SK-N-SH treated with all-trans-retinoic acid at 6 μM for 48 hours (cell line): ENCODE results near the gene SPP2.

Experiments
- ARNTL ChIP-seq: fragments of 450-650 bp; formaldehyde crosslinking; IDR thresholded peaks from 2 replicates; pipeline ENCODE4 v1.5.0; 2020; ENCODE audit warnings: low read depth, mild to moderate bottlenecking, moderate library complexity, borderline replicate concordance
- CSRNP3 ChIP-seq: fragments of 250-450 bp; sonication (Bioruptor Pico); IDR thresholded peaks from 2 replicates; pipeline ENCODE4 v1.5.1; 2021; ENCODE audit warnings: mild to moderate bottlenecking, moderate library complexity
- ESRRG ChIP-seq: fragments of 250-450 bp; sonication (Bioruptor Pico); IDR thresholded peaks from 2 replicates; pipeline ENCODE4 v1.6.1; 2021; ENCODE audit warnings: mild to moderate bottlenecking
- OSR1 ChIP-seq: fragments of 250-450 bp; sonication (Bioruptor Pico); IDR thresholded peaks from 2 replicates; pipeline ENCODE4 v1.8.0; 2022; ENCODE audit warnings: moderate library complexity, mild to moderate bottlenecking, inconsistent platforms
- PATZ1 ChIP-seq: fragments of 250-450 bp; sonication (Bioruptor Pico); IDR thresholded peaks from 2 replicates; pipeline ENCODE4 v1.8.0; 2020; ENCODE audit warnings: mild to moderate bottlenecking, moderate library complexity, borderline replicate concordance
- PPARA ChIP-seq: fragments of 250-450 bp; sonication (Bioruptor Pico); IDR thresholded peaks from 2 replicates; pipeline ENCODE4 v1.5.0; 2020; ENCODE audit warnings: mild to moderate bottlenecking, borderline replicate concordance
- SNAI2 ChIP-seq: fragments of 250-450 bp; sonication (Bioruptor Pico); IDR thresholded peaks from 2 replicates; pipeline ENCODE4 v1.5.0; 2020; ENCODE audit warnings: mild to moderate bottlenecking, moderate library complexity
- ZFP3 ChIP-seq: fragments of 250-450 bp; sonication (Bioruptor Pico); IDR thresholded peaks from 2 replicates; pipeline ENCODE4 v1.5.0; 2020; ENCODE audit warnings: mild to moderate bottlenecking, moderate library complexity
- ZFP30 ChIP-seq: fragments of 450-650 bp; formaldehyde crosslinking; IDR thresholded peaks from 2 replicates; pipeline ENCODE4 v1.5.0; 2022; ENCODE audit warnings: mild to moderate bottlenecking, moderate library complexity
- TF ChIP-seq, protein P1 (sequence below): fragments of 250-450 bp; sonication (Bioruptor Pico); IDR thresholded peaks from 2 replicates; pipeline ENCODE4 v1.5.1; 2020; ENCODE audit warnings: low read depth, mild to moderate bottlenecking, moderate library complexity
- TF ChIP-seq, protein P2 (sequence below): fragments of 250-450 bp; sonication (Bioruptor Pico); IDR thresholded peaks from 2 replicates; pipeline ENCODE4 v1.8.0; 2021; ENCODE audit warnings: low read depth, mild to moderate bottlenecking, moderate library complexity, borderline replicate concordance

DNA sequence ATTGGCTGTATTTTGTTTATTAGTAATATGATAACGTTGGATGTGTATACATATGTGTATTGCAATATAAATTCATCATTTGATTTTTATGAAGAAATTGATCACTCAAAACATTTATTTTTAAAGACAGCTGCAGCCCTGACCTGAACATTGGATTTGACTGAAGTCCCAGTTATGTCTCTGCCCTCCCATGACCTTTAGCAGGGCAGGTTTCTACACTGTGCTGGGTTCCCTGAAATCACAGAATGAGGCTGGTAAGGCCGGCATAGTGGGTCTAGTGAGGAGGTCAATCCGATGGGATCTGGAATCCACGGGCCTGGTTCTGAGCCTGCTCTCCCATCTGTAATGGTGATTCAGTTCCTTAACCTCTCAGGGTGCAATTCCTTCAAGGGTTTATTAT, 22.0 kb downstream of the SPP2 start:
- no peak for TF ChIP-seq ZFP30
- TF ChIP-seq CSRNP3 (CRISPR knock-in tag), result no peak
- TF ChIP-seq, protein P1, sequence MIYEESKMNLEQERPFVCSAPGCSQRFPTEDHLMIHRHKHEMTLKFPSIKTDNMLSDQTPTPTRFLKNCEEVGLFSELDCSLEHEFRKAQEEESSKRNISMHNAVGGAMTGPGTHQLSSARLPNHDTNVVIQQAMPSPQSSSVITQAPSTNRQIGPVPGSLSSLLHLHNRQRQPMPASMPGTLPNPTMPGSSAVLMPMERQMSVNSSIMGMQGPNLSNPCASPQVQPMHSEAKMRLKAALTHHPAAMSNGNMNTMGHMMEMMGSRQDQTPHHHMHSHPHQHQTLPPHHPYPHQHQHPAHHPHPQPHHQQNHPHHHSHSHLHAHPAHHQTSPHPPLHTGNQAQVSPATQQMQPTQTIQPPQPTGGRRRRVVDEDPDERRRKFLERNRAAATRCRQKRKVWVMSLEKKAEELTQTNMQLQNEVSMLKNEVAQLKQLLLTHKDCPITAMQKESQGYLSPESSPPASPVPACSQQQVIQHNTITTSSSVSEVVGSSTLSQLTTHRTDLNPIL (CRISPR knock-in tag), result no peak
- TF ChIP-seq PATZ1, result no peak
- no peak for TF ChIP-seq ARNTL (CRISPR knock-in tag)
- TF ChIP-seq, protein P2, sequence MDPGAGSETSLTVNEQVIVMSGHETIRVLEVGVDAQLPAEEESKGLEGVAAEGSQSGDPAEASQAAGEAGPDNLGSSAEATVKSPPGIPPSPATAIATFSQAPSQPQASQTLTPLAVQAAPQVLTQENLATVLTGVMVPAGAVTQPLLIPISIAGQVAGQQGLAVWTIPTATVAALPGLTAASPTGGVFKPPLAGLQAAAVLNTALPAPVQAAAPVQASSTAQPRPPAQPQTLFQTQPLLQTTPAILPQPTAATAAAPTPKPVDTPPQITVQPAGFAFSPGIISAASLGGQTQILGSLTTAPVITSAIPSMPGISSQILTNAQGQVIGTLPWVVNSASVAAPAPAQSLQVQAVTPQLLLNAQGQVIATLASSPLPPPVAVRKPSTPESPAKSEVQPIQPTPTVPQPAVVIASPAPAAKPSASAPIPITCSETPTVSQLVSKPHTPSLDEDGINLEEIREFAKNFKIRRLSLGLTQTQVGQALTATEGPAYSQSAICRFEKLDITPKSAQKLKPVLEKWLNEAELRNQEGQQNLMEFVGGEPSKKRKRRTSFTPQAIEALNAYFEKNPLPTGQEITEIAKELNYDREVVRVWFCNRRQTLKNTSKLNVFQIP (CRISPR knock-in tag), result no peak
- TF ChIP-seq ESRRG, result no peak
- TF ChIP-seq SNAI2 (CRISPR knock-in tag), result no peak
- TF ChIP-seq ZFP3 (CRISPR knock-in tag), result no peak
- TF ChIP-seq OSR1 (CRISPR knock-in tag), result no peak
- TF ChIP-seq PPARA (CRISPR knock-in tag), result no peak
